Measurements from ENCODE around the gene TRIM5. TPM values are rescaled to one million over a fixed set of nuclear protein-coding genes. Genes with fewer than 3 reads are reported as not detected.
"Not testable (repeated sequence)": the region's sequence is repeated elsewhere in the genome, so short reads cannot be mapped to it uniquely, and the experiment has no call there.

TRIM5 gene
- total RNA-seq, 6 experiments from 2014 or later, result 15.3 to 19.2 (median 18.2) TPM

GRCh38 chr11:5686426-5686825 is 1.6 kb upstream of the TRIM5 start:
- Histone ChIP-seq H3K27ac (no peak overlapping the region), H3K9me3 (no peaks in the 10 kb centered on the region), H3K27me3 (no peaks in the 10 kb centered on the region), H3K36me3 (no peaks in the 10 kb centered on the region), H3K4me1 (peaks cover 0 to 5% (median 0%) of the 10 kb centered on the region in 4 donors), H3K4me3 (no peak overlapping the region)
- DNase-seq, result no peak
- ATAC-seq, result no peak
- 94% methylated on average over 4 of the region's 4 CpGs for WGBS (ENCODE audit: insufficient coverage, low coverage, low lambda C conversion rate, missing lambda C conversion rate)
- TF ChIP-seq POLR2A (IDR thresholded peaks at IDR 0.05) (no peak), CTCF (IDR thresholded peaks at IDR 0.05) (no peak)
- intact Hi-C loops (cut with DNase I), result no loop called here

GRCh38 chr11:5684036-5684645 is 733 bp downstream of the TRIM5 start:
- no peak for TF ChIP-seq CTCF (IDR thresholded peaks at IDR 0.05)
- TF ChIP-seq POLR2A (IDR thresholded peaks at IDR 0.05), result no peak
- intact Hi-C loops (cut with DNase I), result no loop called here
- Histone ChIP-seq H3K36me3 (peaks cover 0 to 10% (median 1%) of the 10 kb centered on the region in 4 donors), H3K27me3 (no peaks in the 10 kb centered on the region), H3K27ac (peak overlapping the region; percentile 86 to 93 (median 91)), H3K9me3 (no peaks in the 10 kb centered on the region), H3K4me3 (peak overlapping the region; percentile 38 to 63 (median 53)), H3K4me1 (peaks cover 0 to 10% (median 0%) of the 10 kb centered on the region in 4 donors)
- DNase-seq, result no peak
- ATAC-seq, result peak; percentile 9 to 16 (median 14)
- WGBS (ENCODE audit: insufficient coverage, low coverage, low lambda C conversion rate, missing lambda C conversion rate), result 32% methylated on average over 4 of the region's 8 CpGs

- Histone ChIP-seq H3K27ac (peak overlapping the region in 2 of 3 donors; percentile 86 to 93), H3K36me3 (peaks cover 0 to 15% (median 4%) of the 10 kb centered on the region in 4 donors), H3K4me3 (peak overlapping the region in 2 of 3 donors; percentile 38 to 53)
- DNase-seq; intact Hi-C loops (cut with DNase I); H3K9me3 ChIP-seq; H3K4me1 ChIP-seq; ATAC-seq; H3K27me3 ChIP-seq: not testable (repeated sequence)
- 39% methylated on average over 5 of the region's 7 CpGs for WGBS (ENCODE audit: insufficient coverage, low coverage, low lambda C conversion rate, missing lambda C conversion rate)
Measured at GRCh38 chr11:5683620-5684019, 1.3 kb downstream of the TRIM5 start.

- H3K27ac ChIP-seq; ATAC-seq; H3K4me3 ChIP-seq; DNase-seq; intact Hi-C loops (cut with DNase I); H3K27me3 ChIP-seq; H3K9me3 ChIP-seq; H3K4me1 ChIP-seq: not testable (repeated sequence)
- H3K36me3 ChIP-seq, result peaks cover 0 to 22% (median 7%) of the 10 kb centered on the region in 4 donors
- no CpG with 5 or more reads among the region's 33 CpGs for WGBS (ENCODE audit: insufficient coverage, low coverage, low lambda C conversion rate, missing lambda C conversion rate)
Measured at GRCh38 chr11:5682890-5683441, 1.9 kb downstream of the TRIM5 start.

GRCh38 chr11:5679811-5680210 is 5.1 kb downstream of the TRIM5 start:
- Histone ChIP-seq H3K4me1 (peaks cover 0 to 4% (median 0%) of the 10 kb centered on the region in 4 donors), H3K27me3 (no peaks in the 10 kb centered on the region), H3K9me3 (no peaks in the 10 kb centered on the region), H3K4me3 (no peak overlapping the region), H3K27ac (no peak overlapping the region), H3K36me3 (peaks cover 0 to 28% (median 10%) of the 10 kb centered on the region in 4 donors)
- intact Hi-C loops (cut with DNase I), result no loop called here
- ATAC-seq (no peak), DNase-seq (no peak)
- TF ChIP-seq CTCF (IDR thresholded peaks at IDR 0.05) (no peak), POLR2A (IDR thresholded peaks at IDR 0.05) (no peak)
- WGBS (ENCODE audit: insufficient coverage, low coverage, low lambda C conversion rate, missing lambda C conversion rate), result 93% methylated on average over 5 of the region's 7 CpGs
